ENCODE data around the gene LRCH4.

GRCh38 chr7:100543586-100543985, 42.3 kb downstream of the LRCH4 start:
- TF ChIP-seq CEBPB (IDR thresholded peaks at IDR 0.05) (no peak), POLR2A (IDR thresholded peaks at IDR 0.05; ENCODE audit: low read length) (no peak), MAX (IDR thresholded peaks at IDR 0.05) (no peak), CTCF (IDR thresholded peaks at IDR 0.05) (no peak), JUNB (IDR thresholded peaks at IDR 0.05) (no peak), RCOR1 (IDR thresholded peaks at IDR 0.05; ENCODE audit: low read depth, low read length) (no peak), TP53 (CRISPR knock-in tag; IDR thresholded peaks at IDR 0.05) (no peak), KDM1A (IDR thresholded peaks at IDR 0.05; ENCODE audit: low read depth) (no peak), EP300 (IDR thresholded peaks at IDR 0.05) (no peak), ZFP36 (IDR thresholded peaks at IDR 0.05; ENCODE audit: borderline replicate concordance, partially characterized antibody) (no peak), CBX8 (IDR thresholded peaks at IDR 0.05) (no peak), HDAC2 (IDR thresholded peaks at IDR 0.05) (no peak)

Data from A549 (cell line).